Measurements from ENCODE around the gene AACS.

GRCh38 chr12:125120566-125120965 is 55.3 kb downstream of the AACS start:
- no peak for TF ChIP-seq BHLHE40 (IDR thresholded peaks at IDR 0.05; ENCODE audit: borderline replicate concordance)
- TF ChIP-seq FOXM1 (IDR thresholded peaks at IDR 0.05; ENCODE audit: borderline replicate concordance): no peak
- no peak for TF ChIP-seq ZNF384 (IDR thresholded peaks at IDR 0.05)
- no peak for TF ChIP-seq HDGF (IDR thresholded peaks at IDR 0.05; ENCODE audit: borderline replicate concordance)
